Thymus (tissue), 14 donors: Measurements from ENCODE around the gene SPESP1. TPM values are rescaled to one million over a fixed set of nuclear protein-coding genes. Genes with fewer than 3 reads are reported as not detected.

Source experiments
- DNase-seq, 9 donors: peaks; one replicate each; pipeline ENCODE4 v3.0.0-alpha.2; 2013; ENCODE audit warnings: low spot score in 9 of 9, low read depth in 6 of 9, missing footprints in 1 of 9
- H3K27ac ChIP-seq, 2 donors: one replicate each; pipeline ENCODE4 v1.5.1; 2013; ENCODE audit warnings: control low read depth in 1 of 2, low read depth in 1 of 2, low read length in 1 of 2, mild to moderate bottlenecking in 1 of 2, moderate library complexity in 1 of 2
- H3K27me3 ChIP-seq, 2 donors: one replicate each; pipeline ENCODE4 v1.5.1; 2013; ENCODE audit warnings: low read length in 1 of 2; ENCODE audit not compliant: control insufficient read depth in 2 of 2, insufficient read depth in 1 of 2
- H3K36me3 ChIP-seq, 2 donors: one replicate each; pipeline ENCODE4 v1.5.1; 2013; ENCODE audit warnings: low read length in 1 of 2, mild to moderate bottlenecking in 1 of 2, moderate library complexity in 1 of 2; ENCODE audit not compliant: control insufficient read depth in 2 of 2, insufficient read depth in 2 of 2
- H3K4me1 ChIP-seq, 2 donors: one replicate each; pipeline ENCODE4 v1.5.1; 2013; ENCODE audit warnings: low read length in 2 of 2; ENCODE audit not compliant: control insufficient read depth in 2 of 2, insufficient read depth in 2 of 2
- H3K4me3 ChIP-seq, 2 donors: one replicate each; pipeline ENCODE4 v1.5.1; 2013; ENCODE audit warnings: low read length in 2 of 2, control low read depth in 1 of 2, mild to moderate bottlenecking in 1 of 2
- H3K9me3 ChIP-seq, 2 donors: one replicate each; pipeline ENCODE4 v1.5.1; 2013; ENCODE audit warnings: low read length in 1 of 2, mild to moderate bottlenecking in 1 of 2; ENCODE audit not compliant: control insufficient read depth in 2 of 2, insufficient read depth in 1 of 2
- WGBS: extraction: QIAGEN DNeasy Blood & Tissue Kit; methylation state at CpG from one replicate; pipeline ENCODE4 v1.1.7; 2013; 5-methylcytosine and 5-hydroxymethylcytosine counted together
- long read RNA-seq, 10 donors: transcript quantifications; one replicate each; lab custom pipeline, GENCODE V29; 2026
- polyA plus RNA-seq: library from polyadenylated mRNA; stranded (reverse); fragments of 200-250 nt; gene quantifications from one replicate; pipeline ENCODE4 v1.2.3, GENCODE V29; 2013
- total RNA-seq: library from RNA; stranded (reverse); fragments of 120-200 nt; gene quantifications from one replicate; pipeline ENCODE4 v1.2.4, GENCODE V29; 2013
- donor health status: healthy.

SPESP1 gene
- total RNA-seq: 3.7 TPM
- 3.8 TPM for polyA plus RNA-seq
- long read RNA-seq, donor 1: 0 reads
- long read RNA-seq, donor 2: 0 reads
- long read RNA-seq, donor 3, transcript SPESP1-201 (2 exons, 1,431 nt): major isoform, 5 of 5 reads
- long read RNA-seq, donor 3, partial matches to known transcripts: 0 of 5 reads
- long read RNA-seq, donor 3, other reads (novel, unspliced or antisense): 0 of 5 reads
- long read RNA-seq, donor 4: 0 reads
- long read RNA-seq, donor 5, partial matches to known transcripts: 0 of 2 reads
- long read RNA-seq, donor 5, other reads (novel, unspliced or antisense): 0 of 2 reads
- long read RNA-seq, donor 6: 0 reads
- long read RNA-seq, donor 7, partial matches to known transcripts: 0 of 1 reads
- long read RNA-seq, donor 7, other reads (novel, unspliced or antisense): 0 of 1 reads
- long read RNA-seq, donor 8, partial matches to known transcripts: 59 of 113 reads
- long read RNA-seq, donor 8, other reads (novel, unspliced or antisense): 52 of 113 reads
- long read RNA-seq, donor 9, partial matches to known transcripts: 0 of 1 reads
- long read RNA-seq, donor 9, other reads (novel, unspliced or antisense): 0 of 1 reads
- long read RNA-seq, donor 10, partial matches to known transcripts: 260 of 394 reads
- long read RNA-seq, donor 10, other reads (novel, unspliced or antisense): 131 of 394 reads

DNA sequence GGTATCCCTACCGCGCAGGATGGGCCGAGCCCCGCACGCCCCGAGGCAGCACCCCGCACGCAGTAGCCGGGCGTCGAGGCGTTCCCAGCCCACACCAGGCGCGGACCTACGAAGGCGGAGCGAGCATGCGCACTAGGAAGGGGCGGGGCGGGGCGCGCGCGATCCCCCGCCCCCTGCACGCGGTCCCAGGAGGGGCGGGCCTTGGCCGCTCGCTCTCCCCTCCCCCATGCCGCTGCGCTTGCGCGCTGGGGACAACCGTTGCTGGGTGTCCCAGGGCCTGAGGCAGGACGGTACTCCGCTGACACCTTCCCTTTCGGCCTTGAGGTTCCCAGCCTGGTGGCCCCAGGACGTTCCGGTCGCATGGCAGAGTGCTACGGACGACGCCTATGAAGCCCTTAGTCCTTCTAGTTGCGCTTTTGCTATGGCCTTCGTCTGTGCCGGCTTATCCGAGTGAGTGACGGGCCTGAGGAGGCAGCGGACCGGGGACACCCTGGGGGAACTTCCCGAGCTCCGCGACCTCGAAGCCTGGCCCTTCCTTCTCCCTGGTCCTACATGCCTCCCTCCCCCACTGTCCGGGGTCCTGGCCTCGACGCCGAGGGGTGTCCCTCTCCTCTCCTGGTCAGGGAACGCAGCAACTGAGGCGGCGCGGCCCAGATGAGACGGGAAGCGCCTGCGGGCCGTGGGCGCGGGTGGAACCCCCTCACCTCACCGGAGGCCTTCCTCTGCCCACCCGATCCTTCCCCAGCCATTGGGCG, at the start of gene SPESP1:
TSS of gene SPESP1 (plus strand) at position 258 of the 755 bp plus-strand sequence. CDS start at position 387, 129 bp downstream.
- Histone ChIP-seq H3K36me3 (no peaks in the 10 kb centered on the region), H3K27me3 (no peaks in the 10 kb centered on the region), H3K27ac (no peak within 1 kb of the TSS), H3K4me3 (peak within 1 kb of the TSS; percentile 22 to 34), H3K9me3 (peaks cover 0 to 10% of the 10 kb centered on the region in 2 donors), H3K4me1 (no peaks in the 10 kb centered on the region)
- DNase-seq: peak in 8 of 9 donors; percentile 4 to 60 (median 13)
- 65% methylated on average over 72 of the region's 72 CpGs for WGBS

DNA sequence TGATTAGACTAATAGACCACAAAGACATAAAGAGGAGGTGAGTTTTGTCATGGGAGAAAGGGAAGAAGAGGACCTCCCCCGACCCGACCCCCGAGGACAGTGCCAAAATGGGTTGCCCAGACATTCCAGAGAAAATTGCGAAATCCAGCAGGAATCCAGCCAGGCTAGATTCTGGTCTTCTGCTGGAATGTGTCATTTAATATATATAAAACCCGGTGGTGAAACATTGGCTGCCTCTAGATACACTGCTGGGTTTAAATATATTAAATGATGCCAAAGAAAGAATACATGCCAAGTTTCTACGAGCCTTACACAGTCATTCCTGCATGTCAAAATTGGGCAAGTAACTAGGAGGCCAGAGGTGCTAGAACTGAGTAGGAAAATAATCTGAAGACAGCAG, 45.3 kb upstream of the SPESP1 start:
- Histone ChIP-seq H3K4me1 (peaks cover 0 to 2% of the 10 kb centered on the region in 2 donors), H3K4me3 (no peak overlapping the region), H3K9me3 (no peaks in the 10 kb centered on the region), H3K27ac (no peak overlapping the region), H3K36me3 (no peaks in the 10 kb centered on the region), H3K27me3 (no peaks in the 10 kb centered on the region)
- 90% methylated on average over 6 of the region's 6 CpGs for WGBS
- DNase-seq: no peak

DNA sequence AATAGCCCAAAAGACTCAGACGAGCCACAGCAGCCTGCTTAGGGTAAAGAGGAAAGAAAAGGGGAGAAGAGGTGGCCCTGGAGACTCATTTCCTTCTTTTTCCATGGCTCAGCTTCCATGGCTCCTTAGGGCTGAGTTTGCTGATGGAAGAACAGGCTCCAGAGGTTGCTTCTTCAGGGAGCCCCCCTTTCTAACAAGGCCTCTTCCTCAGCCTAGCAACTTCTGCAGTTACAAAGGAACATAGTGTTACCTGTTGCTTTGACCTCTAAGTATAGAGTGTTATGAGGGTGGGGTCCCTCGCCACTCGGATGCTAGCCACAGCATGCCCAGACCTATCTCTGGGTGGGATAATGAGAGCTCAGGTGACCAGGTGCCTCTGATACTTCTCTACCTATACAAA, 43.2 kb upstream of the SPESP1 start:
- Histone ChIP-seq H3K9me3 (no peaks in the 10 kb centered on the region), H3K27me3 (no peaks in the 10 kb centered on the region), H3K27ac (no peak overlapping the region), H3K4me1 (peaks cover 0 to 2% of the 10 kb centered on the region in 2 donors), H3K4me3 (no peak overlapping the region), H3K36me3 (no peaks in the 10 kb centered on the region)
- 93% methylated on average over 3 of the region's 3 CpGs for WGBS
- DNase-seq: no peak

DNA sequence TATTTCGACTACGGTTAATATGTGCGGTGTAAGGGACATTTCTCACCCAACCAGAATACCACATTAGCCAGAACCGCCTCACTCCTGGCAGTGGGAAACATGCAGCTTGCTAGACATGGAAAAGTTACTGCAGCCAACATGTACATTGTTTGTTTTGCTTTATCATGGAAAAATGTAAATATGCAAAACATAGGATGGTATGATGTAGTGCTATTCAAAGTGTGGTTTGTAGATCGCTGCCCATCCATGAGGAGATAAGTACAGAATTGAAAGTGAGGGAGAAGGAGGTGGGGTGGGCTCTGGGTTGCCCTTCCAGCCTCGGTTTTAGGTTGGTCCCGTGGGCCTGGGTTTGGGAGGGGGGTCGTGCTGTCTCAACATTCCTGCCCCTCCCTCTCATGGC, 42.5 kb upstream of the SPESP1 start:
- 96% methylated on average over 8 of the region's 8 CpGs for WGBS
- no peak for DNase-seq

DNA sequence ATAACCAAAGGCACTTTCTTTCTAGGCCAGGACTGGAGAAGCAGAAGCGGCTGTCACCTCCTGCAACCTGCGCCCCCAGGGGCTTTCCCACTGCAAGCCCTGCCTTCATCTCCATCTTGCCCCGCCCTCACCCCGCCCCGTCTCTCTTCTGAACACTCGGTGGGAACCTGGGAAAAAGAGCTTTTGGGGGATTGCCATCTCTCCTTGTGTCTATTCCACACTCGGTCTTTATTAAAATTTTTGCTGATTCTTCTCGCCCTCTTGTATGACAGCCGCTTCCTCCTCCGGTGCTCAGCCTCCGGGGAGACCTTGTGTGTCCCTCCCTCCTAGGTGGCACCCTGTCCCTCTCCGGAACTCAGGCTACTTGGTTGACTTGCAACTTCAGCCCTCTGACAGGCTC, 41.9 kb upstream of the SPESP1 start:
- no peak overlapping the region for H3K27ac ChIP-seq
- no peak for DNase-seq
- no peak overlapping the region for H3K4me3 ChIP-seq
- WGBS: 59% methylated on average over 12 of the region's 12 CpGs
- H3K36me3 ChIP-seq: no peaks in the 10 kb centered on the region
- no peaks in the 10 kb centered on the region for H3K27me3 ChIP-seq
- peaks cover 0 to 2% of the 10 kb centered on the region in 2 donors for H3K4me1 ChIP-seq
- no peaks in the 10 kb centered on the region for H3K9me3 ChIP-seq

More for the DNA sequence above, 42.5 kb upstream of the SPESP1 start:
- H3K36me3 ChIP-seq: no peaks in the 10 kb centered on the region
- H3K27me3 ChIP-seq: no peaks in the 10 kb centered on the region
- no peak overlapping the region for H3K4me3 ChIP-seq
- no peak overlapping the region for H3K27ac ChIP-seq
- H3K9me3 ChIP-seq: no peaks in the 10 kb centered on the region
- H3K4me1 ChIP-seq: peaks cover 0 to 2% of the 10 kb centered on the region in 2 donors

DNA sequence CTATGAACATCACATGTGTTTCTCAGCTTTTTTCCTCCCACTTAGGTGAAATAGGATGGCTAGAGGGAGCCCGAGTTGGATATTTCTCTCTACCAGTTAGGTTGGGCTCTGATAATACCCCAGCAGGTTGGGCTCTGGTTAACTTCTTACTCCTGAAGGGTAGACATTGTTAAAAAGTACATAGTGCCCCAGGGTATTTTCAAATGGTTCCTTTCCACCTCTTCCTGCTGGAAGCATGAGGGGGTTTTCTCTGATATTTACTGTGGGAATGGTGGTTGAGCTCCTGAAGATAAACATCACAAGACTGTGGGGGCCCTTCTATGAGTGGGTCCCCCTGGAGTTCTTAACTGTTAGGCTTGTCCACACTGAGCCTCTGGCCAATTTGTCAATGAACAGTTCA, 36.1 kb upstream of the SPESP1 start:
- Histone ChIP-seq H3K4me1 (no peaks in the 10 kb centered on the region), H3K4me3 (no peak overlapping the region), H3K27me3 (no peaks in the 10 kb centered on the region), H3K27ac (no peak overlapping the region), H3K36me3 (no peaks in the 10 kb centered on the region), H3K9me3 (no peaks in the 10 kb centered on the region)
- no peak for DNase-seq
- WGBS: 93% methylated on average over 1 of the region's 1 CpG

DNA sequence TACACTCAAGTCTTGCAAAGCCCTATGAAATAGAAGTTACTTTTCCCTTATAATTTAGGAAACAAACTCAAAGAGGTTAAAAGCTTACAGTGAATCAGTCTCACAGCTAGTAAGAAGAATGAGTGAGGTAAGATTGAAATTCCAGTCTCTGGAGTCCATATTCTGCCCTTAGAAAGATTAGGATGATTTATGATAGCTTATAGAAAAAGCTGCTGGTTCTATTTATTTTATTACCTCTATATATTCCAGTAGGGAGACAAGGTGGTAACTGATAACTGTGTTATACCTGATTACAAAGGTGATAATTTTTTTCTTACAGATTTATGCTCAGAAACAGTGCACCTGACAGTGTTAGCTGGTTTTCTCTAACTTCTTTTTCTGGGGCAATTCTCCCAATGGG, 34.1 kb upstream of the SPESP1 start:
- H3K27ac ChIP-seq: no peak overlapping the region
- no peaks in the 10 kb centered on the region for H3K9me3 ChIP-seq
- no peak overlapping the region for H3K4me3 ChIP-seq
- H3K36me3 ChIP-seq: no peaks in the 10 kb centered on the region
- no peaks in the 10 kb centered on the region for H3K4me1 ChIP-seq
- H3K27me3 ChIP-seq: no peaks in the 10 kb centered on the region
- DNase-seq: no peak

DNA sequence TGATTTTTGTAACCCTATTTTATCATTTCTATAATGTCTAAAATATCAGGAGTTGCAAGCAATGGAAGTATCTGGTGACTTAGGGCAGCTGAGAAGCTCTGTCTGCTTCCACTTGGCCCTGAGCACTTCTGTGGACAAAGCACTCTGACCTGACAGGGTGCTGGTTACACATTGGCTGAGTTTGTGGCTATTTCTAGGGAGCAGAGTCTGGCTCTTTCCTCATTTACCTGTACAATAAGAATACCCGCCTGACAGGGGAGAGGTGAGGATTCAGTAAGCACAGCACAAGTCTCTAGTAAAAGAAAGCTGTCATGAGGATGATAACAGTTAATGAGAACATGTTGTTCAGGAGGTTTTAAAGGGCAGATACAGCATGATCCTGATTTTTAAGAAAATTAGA, 33.3 kb upstream of the SPESP1 start:
- H3K27ac ChIP-seq: no peak overlapping the region
- no peak for DNase-seq
- H3K9me3 ChIP-seq: no peaks in the 10 kb centered on the region
- H3K4me1 ChIP-seq: no peaks in the 10 kb centered on the region
- H3K4me3 ChIP-seq: no peak overlapping the region
- no peaks in the 10 kb centered on the region for H3K36me3 ChIP-seq
- H3K27me3 ChIP-seq: no peaks in the 10 kb centered on the region
- WGBS: 96% methylated on average over 1 of the region's 1 CpG

DNA sequence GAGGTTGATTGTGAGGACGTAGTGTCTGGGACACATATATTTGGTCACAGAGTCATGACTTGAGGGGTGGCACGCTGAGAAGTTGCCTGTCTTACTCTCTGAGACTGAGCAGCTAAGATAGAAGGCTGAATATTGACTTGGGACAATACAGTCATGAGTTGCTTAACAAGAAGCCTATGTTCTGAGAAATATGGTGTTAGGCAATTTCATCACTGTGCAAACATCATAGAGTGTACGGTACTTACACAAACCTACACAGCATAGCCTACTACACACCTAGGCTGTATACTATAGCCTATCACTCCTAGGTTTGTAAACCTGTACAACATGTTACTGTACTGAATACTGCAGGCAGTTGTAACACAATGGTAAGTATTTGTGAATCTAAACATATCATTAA, 30.3 kb upstream of the SPESP1 start:
- Histone ChIP-seq H3K4me1 (no peaks in the 10 kb centered on the region), H3K27me3 (no peaks in the 10 kb centered on the region), H3K4me3 (no peak overlapping the region), H3K27ac (no peak overlapping the region), H3K36me3 (no peaks in the 10 kb centered on the region), H3K9me3 (no peaks in the 10 kb centered on the region)
- DNase-seq: no peak
- 97% methylated on average over 3 of the region's 3 CpGs for WGBS
